ENCODE measurements around the gene ARHGAP45. TPM values are rescaled to one million over a fixed set of nuclear protein-coding genes. Genes with fewer than 3 reads are reported as not detected.

ARHGAP45 gene
- total and polyA plus RNA-seq, 2 of the 8 experiments (the other 6 are each of a cell fraction or from before 2014, with no cell fraction given) = 31.4 to 41.8 TPM

DNA sequence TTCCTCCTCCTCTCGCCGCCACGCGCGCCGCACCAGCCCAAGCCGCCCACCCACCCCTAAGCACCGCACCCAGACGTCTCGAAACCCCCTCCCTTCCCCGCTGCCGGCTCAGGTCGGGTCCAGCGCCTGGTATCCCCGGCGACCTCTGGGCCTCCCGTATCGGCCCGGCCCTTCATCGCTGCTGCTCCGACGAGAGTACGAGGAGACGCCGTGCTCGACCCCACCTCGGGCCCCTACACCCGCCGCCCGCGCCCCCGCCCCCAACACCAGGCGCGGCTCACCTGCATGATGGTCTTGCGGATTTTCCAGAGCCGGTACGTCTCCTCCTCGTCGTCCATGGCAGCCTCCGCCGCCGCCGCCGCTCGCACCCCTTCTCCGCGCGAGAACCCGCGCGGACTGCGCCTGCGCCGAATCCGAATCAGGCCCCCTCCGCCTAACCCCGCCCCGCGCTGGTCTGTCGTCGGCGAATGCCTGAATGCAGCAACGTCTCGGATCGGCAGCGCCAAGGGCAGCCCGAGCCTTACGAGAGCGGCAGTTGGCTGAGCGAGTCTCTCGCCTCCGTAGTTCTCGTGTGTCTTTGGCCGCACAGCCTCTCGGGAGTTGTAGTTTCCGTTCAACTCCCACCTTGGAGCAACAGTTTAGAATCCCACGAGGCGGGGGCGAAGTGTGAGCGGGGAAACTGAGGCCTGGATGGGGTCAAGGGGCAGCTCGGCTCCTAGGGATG, 28.2 kb downstream of the ARHGAP45 start, which contains the start of gene POLR2E:
TSS of gene POLR2E (minus strand) at position 398 of the 724 bp plus-strand sequence. CDS start at position 338, 60 bp downstream.
- Histone ChIP-seq H3K27ac (ENCODE audit: low read depth, low read length) (peak within 1 kb of the TSS; percentile 15; the same call in 1 of the 2 replicates), H3K4me3 (ENCODE audit: extremely low read depth in 1 of 4, insufficient read depth in 2 of 4, low read depth in 3 of 4, low read length in 4 of 4) (peak within 1 kb of the TSS; percentile 64 to 95 (median 91))
- TF ChIP-seq SAP30 (IDR thresholded peaks at IDR 0.05; ENCODE audit: insufficient read depth, insufficient replicate concordance, low read length) (no peak), FOSL1 (IDR thresholded peaks at IDR 0.05; ENCODE audit: insufficient read depth, low read depth, low read length) (no peak), KDM1A (IDR thresholded peaks at IDR 0.05; ENCODE audit: borderline replicate concordance, low read length) (no peak), CEBPB (IDR thresholded peaks at IDR 0.05; ENCODE audit: low read depth, low read length) (no peak), HDAC2 (IDR thresholded peaks at IDR 0.05; ENCODE audit: borderline replicate concordance in 1 of 2, low read depth in 2 of 2, low read length in 2 of 2) (no peak), ASH2L (IDR thresholded peaks at IDR 0.05; ENCODE audit: low read length) (peak; percentile 63), EZH2 (IDR thresholded peaks at IDR 0.05; ENCODE audit: low read depth, low read length, severe bottlenecking) (no peak), POLR2A (IDR thresholded peaks at IDR 0.05; ENCODE audit: control extremely low read depth in 1 of 2, low read depth in 2 of 2, low read length in 2 of 2) (peak in 1 of 2 experiments; percentile 76; a peak in 2 of 3 replicates), SP2 (IDR thresholded peaks at IDR 0.05; ENCODE audit: low read length) (no peak)

More for the DNA sequence above, 28.2 kb downstream of the ARHGAP45 start, which contains the start of gene POLR2E:
- no peak within 1 kb of the TSS for H2BK20ac ChIP-seq (ENCODE audit: low read length)
- peak within 1 kb of the TSS; percentile 49 for H3K56ac ChIP-seq (replicated peaks; ENCODE audit: insufficient read length, low read depth, low read length)
- H2BK12ac ChIP-seq (ENCODE audit: low read depth, low read length) = no peak within 1 kb of the TSS
- peaks cover 4 to 23% (median 11%) of the 10 kb centered on the region in 4 experiments; a peak in 6 of 8 replicates for H3K36me3 ChIP-seq (ENCODE audit: control insufficient read depth in 2 of 4, insufficient read depth in 4 of 4, low read length in 3 of 4)
- peak within 1 kb of the TSS; percentile 67 for H4K5ac ChIP-seq (ENCODE audit: insufficient read length, low read depth, low read length)
- H2BK5ac ChIP-seq (ENCODE audit: low read depth, low read length) = no peak within 1 kb of the TSS; the same call in 1 of the 2 replicates
- peak within 1 kb of the TSS; percentile 81 for H3K4ac ChIP-seq (replicated peaks; ENCODE audit: insufficient read length, low read depth, low read length)
- peaks cover 8 to 19% of the 10 kb centered on the region in 2 experiments for H3K79me2 ChIP-seq (ENCODE audit: control insufficient read depth in 1 of 2, insufficient read depth in 2 of 2, low read length in 2 of 2)
- no peak within 1 kb of the TSS for H2AFZ ChIP-seq (ENCODE audit: low read length)
- FAIRE-seq = no peak
- 1% methylated on average over 55 of the region's 81 CpGs; no CpG with 5 or more reads in 1 of the 2 experiments for whole genome bisulfite sequencing, 2 experiments (ENCODE audit: extremely low coverage in 1 of 2, insufficient coverage in 1 of 2, insufficient read length in 1 of 2, insufficient replicate concordance in 2 of 2, low coverage in 1 of 2, low lambda C conversion rate in 2 of 2, missing lambda C conversion rate in 1 of 2)
- peaks cover 0 to 2% (median 0%) of the 10 kb centered on the region in 4 experiments; a peak in 1 of 7 replicates for H3K27me3 ChIP-seq (replicated peaks in 1 of 4; ENCODE audit: control insufficient read depth in 3 of 4, extremely low read depth in 1 of 4, insufficient read depth in 3 of 4, low read length in 3 of 4)
- peaks cover 8 to 11% of the 10 kb centered on the region in 2 experiments for H4K20me1 ChIP-seq (replicated peaks in 1 of 2; ENCODE audit: control insufficient read depth in 1 of 2, insufficient read depth in 2 of 2, low read length in 2 of 2)
- H4K8ac ChIP-seq (ENCODE audit: extremely low read depth, insufficient read depth, low read length) = peak within 1 kb of the TSS; percentile 66; the same call in 1 of the 2 replicates
- no peak within 1 kb of the TSS for H2AK5ac ChIP-seq (ENCODE audit: low read depth, low read length)
- H3K79me1 ChIP-seq (ENCODE audit: low read depth, low read length) = peaks cover 10% of the 10 kb centered on the region; the same call in 1 of the 2 replicates
- DNase-seq (ENCODE audit: low read depth in 1 of 2, low spot score in 2 of 2) = peak; percentile 90 to 99
- H3K14ac ChIP-seq (ENCODE audit: insufficient read length) = no peak within 1 kb of the TSS
- H3K23me2 ChIP-seq (ENCODE audit: low read depth, low read length) = peaks cover 5% of the 10 kb centered on the region
- H3K23ac ChIP-seq (ENCODE audit: insufficient read length) = no peak within 1 kb of the TSS
- no peak within 1 kb of the TSS for H2BK120ac ChIP-seq (replicated peaks; ENCODE audit: low read depth, low read length)
- H3K4me1 ChIP-seq (replicated peaks in 1 of 4; ENCODE audit: control insufficient read depth in 3 of 4, insufficient read depth in 4 of 4, low read length in 3 of 4) = peaks cover 0 to 8% (median 5%) of the 10 kb centered on the region in 4 experiments; a peak in 4 of 7 replicates
- H3K9me3 ChIP-seq (ENCODE audit: insufficient read depth in 2 of 2, low read depth in 1 of 2, low read length in 1 of 2) = no peaks in the 10 kb centered on the region
- H2BK15ac ChIP-seq (ENCODE audit: low read length) = peak within 1 kb of the TSS; percentile 72
- ChIA-PET CTCF (ENCODE audit: partially characterized antibody) (interaction anchor here (0.6 to 2.0 kb wide), 6 partner anchors 9 to 351 kb away, joined by 3 to 7 read pairs (median 5); no protein-coding TSS in a partner anchor), POLR2A (ENCODE audit: partially characterized antibody) (interaction anchor here (1.3 to 4.9 kb wide), 5 partner anchors 9 to 174 kb away, joined by 3 to 93 read pairs (median 5); partner anchors contain the start of genes CIRBP and GPX4)
- peak within 1 kb of the TSS; percentile 60 to 98 for H3K4me2 ChIP-seq (ENCODE audit: insufficient read depth in 1 of 2, low read depth in 2 of 2, low read length in 2 of 2)
- H3K18ac ChIP-seq (ENCODE audit: extremely low read depth, low read length) = no peak within 1 kb of the TSS
- peak within 1 kb of the TSS; percentile 41 to 90 (median 86) for H3K9ac ChIP-seq (replicated peaks in 1 of 4; ENCODE audit: extremely low read depth in 1 of 4, low read depth in 3 of 4, low read length in 3 of 4)
- H4K91ac ChIP-seq (replicated peaks; ENCODE audit: insufficient read length, low read length) = peak within 1 kb of the TSS; percentile 44
